Panc1 (cell line): ENCODE data around the gene TNFRSF18. TPM values are rescaled to one million over a fixed set of nuclear protein-coding genes. Genes with fewer than 3 reads are reported as not detected.

Source experiments
- ATAC-seq: fragments of 200-7000 bp; cut with Tn5 transposase; 2 replicates; pipeline ENCODE4 v1.9.1; 2020; ENCODE audit warnings: mild to moderate bottlenecking, moderate library complexity
- BruUV-seq: library from RNA; stranded (reverse); fragments of 400-500 nt; replicated peaks from 2 replicates; lab custom pipeline; 2021; lab: Mats Ljungman, UMichigan
- CTCF ChIA-PET: fragments of 300-600 bp; sonication (Branson Sonifier 250); formaldehyde crosslinking; loops from one replicate; lab custom pipeline; 2022; ENCODE audit warnings: antibody characterized with exemption; lab: Charles Lee
- POLR2A ChIA-PET: fragments of 300-600 bp; sonication (Branson Sonifier 250); formaldehyde crosslinking; loops from one replicate; lab custom pipeline; 2022; ENCODE audit warnings: antibody characterized with exemption; lab: Charles Lee
- DNase-seq: peaks from one replicate; pipeline ENCODE4 v3.0.0-alpha.2; 2010; ENCODE audit warnings: low read depth, low spot score
- H3K27ac ChIP-seq: 2 replicates; pipeline ENCODE4 v1.5.1; 2011; ENCODE audit warnings: mild to moderate bottlenecking, low read length, inconsistent platforms
- H3K27me3 ChIP-seq: fragments of 200-500 bp; sonication (Bioruptor generic); 2 replicates; pipeline ENCODE4 v1.6.0; 2014; ENCODE audit warnings: low read length, inconsistent platforms; ENCODE audit not compliant: control insufficient read depth, insufficient read depth
- H3K36me3 ChIP-seq: fragments of 200-500 bp; sonication (Bioruptor generic); 2 replicates; pipeline ENCODE4 v1.5.1; 2014; ENCODE audit warnings: inconsistent platforms, mild to moderate bottlenecking, low read length, moderate library complexity; ENCODE audit not compliant: control insufficient read depth, insufficient read depth
- H3K4me1 ChIP-seq: 2 replicates; pipeline ENCODE4 v1.5.1; 2011; ENCODE audit warnings: inconsistent platforms, mild to moderate bottlenecking, low read length, moderate library complexity; ENCODE audit not compliant: control insufficient read depth, insufficient read depth
- H3K4me3 ChIP-seq, 2 experiments: 2 replicates each; pipeline ENCODE4 v1.5.1; 2011 to 2012; ENCODE audit warnings: low read depth in 2 of 2, low read length in 2 of 2, mild to moderate bottlenecking in 2 of 2, inconsistent platforms in 1 of 2, moderate library complexity in 1 of 2
- H3K9me3 ChIP-seq: fragments of 200-500 bp; sonication (Bioruptor generic); 2 replicates; pipeline ENCODE4 v1.5.1; 2014; ENCODE audit warnings: low read depth, mild to moderate bottlenecking, inconsistent platforms, low read length, moderate library complexity; ENCODE audit not compliant: control insufficient read depth, insufficient read depth
- POLR2AphosphoS5 ChIP-seq: IDR thresholded peaks from 2 replicates; pipeline ENCODE4 v1.6.1; 2012; ENCODE audit warnings: mild to moderate bottlenecking, low read depth, low read length, moderate library complexity
- SIN3A ChIP-seq: IDR thresholded peaks from 2 replicates; pipeline ENCODE4 v1.6.1; 2012; ENCODE audit warnings: low read depth, mild to moderate bottlenecking, low read length, moderate library complexity, borderline replicate concordance; ENCODE audit not compliant: insufficient read depth
- TCF7L2 ChIP-seq: IDR thresholded peaks from 2 replicates; pipeline ENCODE4 v1.6.1; 2011; ENCODE audit warnings: mild to moderate bottlenecking, low read depth, low read length, inconsistent platforms
- in situ Hi-C: cut with HindIII; loops from 2 replicates; pipeline ENCODE4 v1.10.0; 2016; ENCODE audit warnings: low sequenced_read_pairs, low pct_unique_long_range_greater_than_20kb
- intact Hi-C: fragments of 100-400 bp; cut with micrococcal nuclease; formaldehyde crosslinking; loops from one replicate; pipeline ENCODE4 v1.10.0; 2022; ENCODE audit not compliant: unreplicated experiment
- total RNA-seq: library from RNA; stranded (reverse); gene quantifications from one replicate; pipeline ENCODE4 v1.2.1, GENCODE V29; 2021; ENCODE audit not compliant: unreplicated experiment
- TF ChIP-seq, protein P1 (sequence below): fragments of 450-650 bp; IDR thresholded peaks from 2 replicates; pipeline ENCODE4 v1.5.1; 2017; ENCODE audit warnings: mild to moderate bottlenecking
- TF ChIP-seq, protein P2 (sequence below), 2 experiments: IDR thresholded peaks; 2 replicates each; pipeline ENCODE4 v1.6.1; 2011 to 2012; ENCODE audit warnings: low read depth in 2 of 2, control low read depth in 1 of 2, low read length in 1 of 2, mild to moderate bottlenecking in 1 of 2, moderate library complexity in 1 of 2; ENCODE audit not compliant: insufficient read depth in 1 of 2

Gene TNFRSF18
- total RNA-seq, 1 experiment from 2014 or later: 4.3 TPM

DNA sequence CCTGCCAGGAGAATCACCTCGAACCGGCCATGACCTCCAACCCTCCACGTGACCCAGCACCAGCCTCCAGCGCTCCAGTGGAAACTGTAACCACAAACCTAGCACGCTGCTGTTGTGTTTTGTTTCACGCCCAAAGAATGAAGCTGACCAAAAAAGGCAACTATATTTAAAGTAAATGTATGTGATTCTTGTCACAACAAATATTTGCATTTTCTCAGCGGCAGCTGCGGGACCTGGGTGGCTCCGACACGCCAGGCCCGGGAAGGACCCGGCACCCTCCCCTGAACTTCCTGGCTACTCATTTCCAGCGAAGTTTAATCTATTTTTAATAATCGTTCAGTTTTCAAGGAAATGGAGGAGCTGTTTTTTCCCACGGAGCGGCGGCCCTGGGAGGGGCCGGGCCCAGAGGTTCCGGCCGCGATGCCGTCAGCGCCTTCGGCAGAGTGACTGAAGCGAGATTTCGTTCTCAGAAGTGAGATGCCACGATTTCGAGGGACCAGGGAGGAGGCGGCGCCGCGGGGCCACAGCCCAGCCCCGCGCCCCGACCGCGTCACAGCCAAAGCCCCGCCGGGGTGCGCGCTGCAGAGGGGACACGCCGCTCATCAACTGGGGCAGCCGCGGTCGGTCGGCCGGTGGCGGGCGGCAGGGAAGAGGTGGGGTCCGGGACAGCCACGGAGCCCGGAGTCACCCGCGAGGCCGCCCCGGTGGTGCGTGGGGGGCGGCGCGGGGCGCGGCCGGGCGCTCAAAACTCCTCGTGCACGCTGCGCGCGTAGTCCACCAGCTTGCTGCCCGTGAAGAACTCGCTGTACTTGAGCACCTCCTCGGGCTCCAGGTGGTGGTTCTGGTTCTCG is 10.6 kb upstream of the TNFRSF18 start:
- in situ Hi-C loops (no loop called here), intact Hi-C loops (no loop called here)
- DNase-seq (no peak), ATAC-seq (no peak)
- Histone ChIP-seq H3K9me3 (no peaks in the 10 kb centered on the region), H3K36me3 (peaks cover 2% of the 10 kb centered on the region; the same call in 1 of the 2 replicates), H3K4me1 (no peaks in the 10 kb centered on the region), H3K27me3 (no peaks in the 10 kb centered on the region), H3K4me3 (no peak overlapping the region), H3K27ac (no peak overlapping the region)
- CTCF ChIA-PET: interaction anchor here (0.7 kb wide), 1 partner anchor 233 kb away, joined by 3 read pairs; no protein-coding TSS in a partner anchor
- no peak for TF ChIP-seq POLR2AphosphoS5
- no peak for TF ChIP-seq SIN3A
- TF ChIP-seq, protein P1, sequence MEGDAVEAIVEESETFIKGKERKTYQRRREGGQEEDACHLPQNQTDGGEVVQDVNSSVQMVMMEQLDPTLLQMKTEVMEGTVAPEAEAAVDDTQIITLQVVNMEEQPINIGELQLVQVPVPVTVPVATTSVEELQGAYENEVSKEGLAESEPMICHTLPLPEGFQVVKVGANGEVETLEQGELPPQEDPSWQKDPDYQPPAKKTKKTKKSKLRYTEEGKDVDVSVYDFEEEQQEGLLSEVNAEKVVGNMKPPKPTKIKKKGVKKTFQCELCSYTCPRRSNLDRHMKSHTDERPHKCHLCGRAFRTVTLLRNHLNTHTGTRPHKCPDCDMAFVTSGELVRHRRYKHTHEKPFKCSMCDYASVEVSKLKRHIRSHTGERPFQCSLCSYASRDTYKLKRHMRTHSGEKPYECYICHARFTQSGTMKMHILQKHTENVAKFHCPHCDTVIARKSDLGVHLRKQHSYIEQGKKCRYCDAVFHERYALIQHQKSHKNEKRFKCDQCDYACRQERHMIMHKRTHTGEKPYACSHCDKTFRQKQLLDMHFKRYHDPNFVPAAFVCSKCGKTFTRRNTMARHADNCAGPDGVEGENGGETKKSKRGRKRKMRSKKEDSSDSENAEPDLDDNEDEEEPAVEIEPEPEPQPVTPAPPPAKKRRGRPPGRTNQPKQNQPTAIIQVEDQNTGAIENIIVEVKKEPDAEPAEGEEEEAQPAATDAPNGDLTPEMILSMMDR: no peak
- TF ChIP-seq, protein P2, sequence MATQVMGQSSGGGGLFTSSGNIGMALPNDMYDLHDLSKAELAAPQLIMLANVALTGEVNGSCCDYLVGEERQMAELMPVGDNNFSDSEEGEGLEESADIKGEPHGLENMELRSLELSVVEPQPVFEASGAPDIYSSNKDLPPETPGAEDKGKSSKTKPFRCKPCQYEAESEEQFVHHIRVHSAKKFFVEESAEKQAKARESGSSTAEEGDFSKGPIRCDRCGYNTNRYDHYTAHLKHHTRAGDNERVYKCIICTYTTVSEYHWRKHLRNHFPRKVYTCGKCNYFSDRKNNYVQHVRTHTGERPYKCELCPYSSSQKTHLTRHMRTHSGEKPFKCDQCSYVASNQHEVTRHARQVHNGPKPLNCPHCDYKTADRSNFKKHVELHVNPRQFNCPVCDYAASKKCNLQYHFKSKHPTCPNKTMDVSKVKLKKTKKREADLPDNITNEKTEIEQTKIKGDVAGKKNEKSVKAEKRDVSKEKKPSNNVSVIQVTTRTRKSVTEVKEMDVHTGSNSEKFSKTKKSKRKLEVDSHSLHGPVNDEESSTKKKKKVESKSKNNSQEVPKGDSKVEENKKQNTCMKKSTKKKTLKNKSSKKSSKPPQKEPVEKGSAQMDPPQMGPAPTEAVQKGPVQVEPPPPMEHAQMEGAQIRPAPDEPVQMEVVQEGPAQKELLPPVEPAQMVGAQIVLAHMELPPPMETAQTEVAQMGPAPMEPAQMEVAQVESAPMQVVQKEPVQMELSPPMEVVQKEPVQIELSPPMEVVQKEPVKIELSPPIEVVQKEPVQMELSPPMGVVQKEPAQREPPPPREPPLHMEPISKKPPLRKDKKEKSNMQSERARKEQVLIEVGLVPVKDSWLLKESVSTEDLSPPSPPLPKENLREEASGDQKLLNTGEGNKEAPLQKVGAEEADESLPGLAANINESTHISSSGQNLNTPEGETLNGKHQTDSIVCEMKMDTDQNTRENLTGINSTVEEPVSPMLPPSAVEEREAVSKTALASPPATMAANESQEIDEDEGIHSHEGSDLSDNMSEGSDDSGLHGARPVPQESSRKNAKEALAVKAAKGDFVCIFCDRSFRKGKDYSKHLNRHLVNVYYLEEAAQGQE (IDR thresholded peaks at IDR 0.05; ENCODE audit: insufficient read depth in 1 of 2, low read depth in 2 of 2, low read length in 1 of 2): no peak
- TF ChIP-seq TCF7L2: no peak
- BruUV-seq: TSS peak; percentile 91
- POLR2A ChIA-PET: no interaction called here

DNA sequence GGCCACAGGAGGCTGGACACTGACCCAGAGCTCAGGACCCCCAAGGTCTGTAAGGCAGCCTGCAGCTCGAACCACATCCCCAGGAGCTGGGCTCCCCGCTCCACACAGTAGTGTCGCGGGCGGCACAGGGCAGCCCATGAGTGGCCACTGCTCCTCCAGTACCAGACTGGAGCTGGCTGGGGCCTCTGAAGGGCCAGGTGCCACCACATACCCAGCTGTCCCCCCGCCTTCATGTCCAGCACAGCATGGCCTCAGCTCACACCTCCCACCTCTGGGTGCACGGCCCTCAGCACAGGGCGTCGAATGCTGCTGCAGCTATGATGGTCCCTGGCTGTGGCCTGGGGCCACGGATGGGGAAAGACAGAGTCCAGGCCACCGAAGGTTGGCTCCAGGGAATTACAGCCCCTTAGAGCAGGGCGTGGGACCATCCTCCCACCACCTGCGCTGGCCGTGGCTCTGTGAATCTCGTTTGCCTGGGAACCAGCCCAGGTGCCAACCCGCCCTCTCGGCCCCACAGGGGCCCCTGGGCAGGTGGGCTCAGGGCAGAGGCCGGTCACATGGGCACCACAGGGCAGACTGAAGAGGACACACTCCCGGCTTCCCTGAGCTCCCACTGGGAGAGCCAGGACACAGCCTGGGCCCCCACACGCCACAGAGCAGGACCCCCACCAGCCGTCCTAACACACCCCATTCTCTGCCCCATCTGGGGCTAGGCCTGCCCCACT is 9.7 kb upstream of the TNFRSF18 start:
- H3K36me3 ChIP-seq: peaks cover 2% of the 10 kb centered on the region; the same call in 1 of the 2 replicates
- ATAC-seq: peak; percentile 24; the same call in 1 of the 2 replicates
- H3K4me1 ChIP-seq: no peaks in the 10 kb centered on the region
- no peak for DNase-seq
- TF ChIP-seq, protein P1: no peak
- no peak for TF ChIP-seq SIN3A
- TF ChIP-seq POLR2AphosphoS5: no peak
- no peak for TF ChIP-seq TCF7L2
- TF ChIP-seq, protein P2 (IDR thresholded peaks at IDR 0.05; ENCODE audit: insufficient read depth in 1 of 2, low read depth in 2 of 2, low read length in 1 of 2): no peak
- intact Hi-C loops (no loop called here), in situ Hi-C loops (no loop called here)
- no peaks in the 10 kb centered on the region for H3K27me3 ChIP-seq
- H3K27ac ChIP-seq: no peak overlapping the region
- CTCF ChIA-PET: no interaction called here
- BruUV-seq: no TSS peak
- POLR2A ChIA-PET: interaction anchor here (0.5 kb wide), 1 partner anchor 36 kb away, joined by 5 read pairs; no protein-coding TSS in a partner anchor
- no peaks in the 10 kb centered on the region for H3K9me3 ChIP-seq
- no peak overlapping the region for H3K4me3 ChIP-seq
